Measurements from ENCODE around the gene NTSR2. TPM values are rescaled to one million over a fixed set of nuclear protein-coding genes. Genes with fewer than 3 reads are reported as not detected.

Gene NTSR2
- total and polyA plus RNA-seq, 10 of the 15 experiments (the other 5 are each of a cell fraction or from before 2014, with no cell fraction given) = not detected

DNA sequence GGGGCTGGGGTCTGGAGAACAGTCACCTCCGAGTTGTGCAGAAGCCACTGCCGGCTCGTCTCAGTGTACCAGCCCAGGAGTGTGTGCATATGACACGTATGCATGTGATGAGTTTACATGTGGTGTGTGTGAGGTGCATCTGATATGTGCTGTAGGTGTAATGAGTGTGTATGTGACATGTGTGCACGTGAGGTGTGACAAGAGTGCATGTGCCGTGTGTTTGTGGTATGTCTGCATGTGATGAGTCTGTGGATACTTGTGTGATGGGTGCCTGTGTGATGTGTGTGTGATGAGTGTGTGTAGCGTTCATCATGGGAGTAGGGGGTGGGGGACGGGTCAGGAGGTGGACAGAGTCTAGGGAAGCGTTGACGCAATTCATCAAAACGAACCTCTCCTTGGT lies 12.8 kb downstream of the NTSR2 start:
- no TSS peak for BruUV-seq (replicated peaks)
- Histone ChIP-seq H4K20me1 (ENCODE audit: control insufficient read depth, insufficient read depth) (no peaks in the 10 kb centered on the region), H3K9me3 (replicated peaks; ENCODE audit: control insufficient read depth, insufficient read depth, low read length) (no peaks in the 10 kb centered on the region), H3K4me1 (ENCODE audit: control insufficient read depth, insufficient read depth, low read length) (no peaks in the 10 kb centered on the region), H3K36me3 (ENCODE audit: control insufficient read depth in 2 of 2, insufficient read depth in 2 of 2, low read length in 1 of 2) (no peaks in the 10 kb centered on the region), H3K4me3 (no peak overlapping the region), H3K27me3 (replicated peaks in 1 of 2; ENCODE audit: control insufficient read depth in 2 of 2, insufficient read depth in 2 of 2, low read length in 1 of 2) (no peaks in the 10 kb centered on the region), H3K4me2 (ENCODE audit: control insufficient read depth, insufficient read depth) (no peak overlapping the region), H3K27ac (ENCODE audit: control insufficient read depth, insufficient read depth) (no peak overlapping the region), H2AFZ (ENCODE audit: control insufficient read depth, low read depth, low read length) (no peak overlapping the region), H3K79me2 (ENCODE audit: control insufficient read depth, insufficient read depth, low read length) (no peaks in the 10 kb centered on the region), H3K9ac (ENCODE audit: control insufficient read depth, insufficient read depth, low read length) (no peak overlapping the region)
- ATAC-seq (no peak), DNase-seq (ENCODE audit: low read depth, low spot score) (no peak), FAIRE-seq (no peak)
- TF ChIP-seq TCF12 (IDR thresholded peaks at IDR 0.05; ENCODE audit: low read depth, low read length) = no peak
- no peak for TF ChIP-seq CREM (IDR thresholded peaks at IDR 0.05; ENCODE audit: low read depth)
- ChIA-PET SMC1A (ENCODE audit: uncharacterized antibody, unreplicated experiment) (interaction anchor here (0.6 kb wide), 1 partner anchor 168 kb away, joined by 3 read pairs; no protein-coding TSS in a partner anchor), CTCF (no interaction called here), RAD21 (ENCODE audit: unreplicated experiment) (no interaction called here), POLR2A (no interaction called here)
- in situ Hi-C loops (cut with MboI) (no loop called here), intact Hi-C loops (cut with micrococcal nuclease; ENCODE audit: unreplicated experiment) (no loop called here)
- 37% methylated on average over 10 of the region's 11 CpGs for WGBS (ENCODE audit: insufficient coverage, insufficient replicate concordance, low lambda C conversion rate, missing lambda C conversion rate)

GRCh38 chr2:11656671-11657101 lies 13.3 kb downstream of the NTSR2 start:
- whole genome bisulfite sequencing (ENCODE audit: insufficient coverage, insufficient replicate concordance, low lambda C conversion rate, missing lambda C conversion rate) = 65% methylated on average over 30 of the region's 31 CpGs
- Histone ChIP-seq H3K79me2 (ENCODE audit: control insufficient read depth, insufficient read depth, low read length) (no peaks in the 10 kb centered on the region), H3K36me3 (ENCODE audit: control insufficient read depth in 2 of 2, insufficient read depth in 2 of 2, low read length in 1 of 2) (no peaks in the 10 kb centered on the region), H2AFZ (ENCODE audit: control insufficient read depth, low read depth, low read length) (no peak overlapping the region), H3K4me3 (no peak overlapping the region), H3K4me2 (ENCODE audit: control insufficient read depth, insufficient read depth) (no peak overlapping the region), H3K27ac (ENCODE audit: control insufficient read depth, insufficient read depth) (no peak overlapping the region), H3K4me1 (ENCODE audit: control insufficient read depth, insufficient read depth, low read length) (no peaks in the 10 kb centered on the region), H4K20me1 (ENCODE audit: control insufficient read depth, insufficient read depth) (no peaks in the 10 kb centered on the region), H3K27me3 (replicated peaks in 1 of 2; ENCODE audit: control insufficient read depth in 2 of 2, insufficient read depth in 2 of 2, low read length in 1 of 2) (no peaks in the 10 kb centered on the region), H3K9me3 (replicated peaks; ENCODE audit: control insufficient read depth, insufficient read depth, low read length) (no peaks in the 10 kb centered on the region), H3K9ac (ENCODE audit: control insufficient read depth, insufficient read depth, low read length) (no peak overlapping the region)
- SMC1A ChIA-PET (ENCODE audit: uncharacterized antibody, unreplicated experiment) = interaction anchor here (0.6 to 1.1 kb wide), 2 partner anchors 123 to 168 kb away, joined by 3 read pairs; no protein-coding TSS in a partner anchor
- CTCF ChIA-PET = no interaction called here
- RAD21 ChIA-PET (ENCODE audit: unreplicated experiment) = no interaction called here
- BruUV-seq (replicated peaks) = no TSS peak
- intact Hi-C loops (cut with micrococcal nuclease; ENCODE audit: unreplicated experiment) = no loop called here
- DNase-seq (ENCODE audit: low read depth, low spot score) (no peak), ATAC-seq (no peak), FAIRE-seq (no peak)
- in situ Hi-C loops (cut with MboI) = no loop called here
- POLR2A ChIA-PET = no interaction called here
- no peak for TF ChIP-seq NBN (IDR thresholded peaks at IDR 0.05)
- TF ChIP-seq EP300 (IDR thresholded peaks at IDR 0.05; ENCODE audit: borderline replicate concordance in 1 of 2, control insufficient read depth in 1 of 2, low read depth in 2 of 2, low read length in 2 of 2) = no peak
- no peak for TF ChIP-seq MTA3 (IDR thresholded peaks at IDR 0.05; ENCODE audit: borderline replicate concordance, low read length)
- TF ChIP-seq MXI1 (IDR thresholded peaks at IDR 0.05; ENCODE audit: low read depth, low read length) = no peak
